ENCODE data around the gene AKAP6. TPM values are rescaled to one million over a fixed set of nuclear protein-coding genes. Genes with fewer than 3 reads are reported as not detected.
A peak's percentile ranks its signal among the peaks of the same experiment; 100 is the strongest.

Gene AKAP6
- total RNA-seq, 1 experiment from 2014 or later = 2.3 TPM

DNA sequence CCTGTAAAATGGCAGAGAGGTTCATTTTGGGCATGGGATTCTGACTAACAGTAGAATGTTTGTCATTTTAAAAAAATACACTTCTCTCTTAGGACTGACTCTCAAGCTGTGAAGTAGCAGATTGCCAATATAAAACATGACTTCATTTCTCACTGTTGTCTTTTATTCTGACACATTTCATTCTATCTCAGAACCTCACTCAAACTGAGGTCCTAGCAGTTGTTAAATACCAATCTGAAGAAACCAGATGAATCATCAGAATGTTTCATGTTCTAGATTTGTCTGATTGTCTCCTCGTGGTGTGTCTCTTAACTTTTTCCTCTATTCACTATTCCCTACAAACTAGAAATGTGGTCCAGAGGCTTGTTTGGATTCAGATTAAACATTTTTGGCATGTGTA, 333.1 kb downstream of the AKAP6 start:
- DNase-seq (ENCODE audit: unreplicated experiment) = peak; percentile 23
- BruUV-seq (replicated peaks) = no TSS peak
- Mint-ChIP-seq H3K27ac (ENCODE audit: low read depth, unreplicated experiment) (no peak overlapping the region), H3K36me3 (ENCODE audit: insufficient read depth, unreplicated experiment) (no peaks in the 10 kb centered on the region), H3K9me3 (ENCODE audit: unreplicated experiment) (no peaks in the 10 kb centered on the region), H3K4me3 (ENCODE audit: unreplicated experiment) (no peak overlapping the region), H3K4me1 (ENCODE audit: insufficient read depth, unreplicated experiment) (peaks cover 10% of the 10 kb centered on the region), H3K27me3 (ENCODE audit: insufficient read depth, unreplicated experiment) (no peaks in the 10 kb centered on the region)
- ChIA-PET POLR2A (no interaction called here), CTCF (no interaction called here)
- intact Hi-C loops (cut with micrococcal nuclease) = no loop called here
- TF ChIP-seq, protein P1, sequence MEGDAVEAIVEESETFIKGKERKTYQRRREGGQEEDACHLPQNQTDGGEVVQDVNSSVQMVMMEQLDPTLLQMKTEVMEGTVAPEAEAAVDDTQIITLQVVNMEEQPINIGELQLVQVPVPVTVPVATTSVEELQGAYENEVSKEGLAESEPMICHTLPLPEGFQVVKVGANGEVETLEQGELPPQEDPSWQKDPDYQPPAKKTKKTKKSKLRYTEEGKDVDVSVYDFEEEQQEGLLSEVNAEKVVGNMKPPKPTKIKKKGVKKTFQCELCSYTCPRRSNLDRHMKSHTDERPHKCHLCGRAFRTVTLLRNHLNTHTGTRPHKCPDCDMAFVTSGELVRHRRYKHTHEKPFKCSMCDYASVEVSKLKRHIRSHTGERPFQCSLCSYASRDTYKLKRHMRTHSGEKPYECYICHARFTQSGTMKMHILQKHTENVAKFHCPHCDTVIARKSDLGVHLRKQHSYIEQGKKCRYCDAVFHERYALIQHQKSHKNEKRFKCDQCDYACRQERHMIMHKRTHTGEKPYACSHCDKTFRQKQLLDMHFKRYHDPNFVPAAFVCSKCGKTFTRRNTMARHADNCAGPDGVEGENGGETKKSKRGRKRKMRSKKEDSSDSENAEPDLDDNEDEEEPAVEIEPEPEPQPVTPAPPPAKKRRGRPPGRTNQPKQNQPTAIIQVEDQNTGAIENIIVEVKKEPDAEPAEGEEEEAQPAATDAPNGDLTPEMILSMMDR (IDR thresholded peaks at IDR 0.05; ENCODE audit: unreplicated experiment) = no peak

DNA sequence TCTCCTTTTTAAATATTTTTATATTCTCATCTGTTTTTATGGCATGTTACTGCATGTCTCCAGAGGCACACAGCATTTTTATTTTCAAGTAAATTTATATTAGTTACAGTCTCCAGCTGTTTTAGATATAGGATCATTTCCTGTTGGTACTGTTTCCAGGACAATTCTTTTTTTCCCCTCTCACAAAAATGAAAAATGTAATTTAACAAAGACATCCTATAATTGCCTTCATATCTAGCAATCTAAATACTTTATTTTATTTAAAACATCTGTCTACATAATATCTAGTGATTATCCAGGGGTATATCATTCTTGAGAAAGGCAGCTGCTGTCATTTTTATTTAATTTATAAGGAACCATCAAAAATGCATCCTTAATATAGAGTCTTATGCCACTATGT, 337.2 kb downstream of the AKAP6 start:
- H3K4me3 Mint-ChIP-seq (ENCODE audit: unreplicated experiment) = no peak overlapping the region
- ChIA-PET POLR2A (no interaction called here), CTCF (no interaction called here)
- intact Hi-C loops (cut with micrococcal nuclease) = no loop called here
- no peak overlapping the region for H3K27ac Mint-ChIP-seq (ENCODE audit: low read depth, unreplicated experiment)
- no peaks in the 10 kb centered on the region for H3K27me3 Mint-ChIP-seq (ENCODE audit: insufficient read depth, unreplicated experiment)
- no peaks in the 10 kb centered on the region for H3K9me3 Mint-ChIP-seq (ENCODE audit: unreplicated experiment)
- BruUV-seq (replicated peaks) = no TSS peak
- DNase-seq (ENCODE audit: unreplicated experiment) = no peak
- TF ChIP-seq, protein P1 (IDR thresholded peaks at IDR 0.05; ENCODE audit: unreplicated experiment) = no peak
- H3K4me1 Mint-ChIP-seq (ENCODE audit: insufficient read depth, unreplicated experiment) = peaks cover 12% of the 10 kb centered on the region
- no peaks in the 10 kb centered on the region for H3K36me3 Mint-ChIP-seq (ENCODE audit: insufficient read depth, unreplicated experiment)

DNA sequence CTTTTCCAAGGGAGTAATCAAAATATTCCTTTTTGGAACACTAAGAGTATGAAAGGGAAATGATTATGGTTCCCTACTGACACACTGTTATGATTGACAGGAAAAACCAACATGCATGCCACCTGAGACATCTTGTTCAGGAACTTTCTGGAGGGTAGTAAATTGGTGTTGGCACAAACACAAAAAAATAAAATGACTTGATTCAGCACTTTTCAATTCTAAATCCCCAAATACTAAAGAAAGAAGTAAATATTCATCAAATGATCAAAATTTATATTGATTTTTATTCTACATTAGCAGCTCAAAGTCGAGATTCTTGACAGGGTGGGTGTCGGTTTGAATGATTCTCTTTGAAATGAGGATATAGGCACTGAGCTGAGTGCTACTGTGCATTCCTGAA, 338.2 kb downstream of the AKAP6 start:
- no peak for DNase-seq (ENCODE audit: unreplicated experiment)
- Mint-ChIP-seq H3K4me3 (ENCODE audit: unreplicated experiment) (no peak overlapping the region), H3K27me3 (ENCODE audit: insufficient read depth, unreplicated experiment) (no peaks in the 10 kb centered on the region), H3K27ac (ENCODE audit: low read depth, unreplicated experiment) (no peak overlapping the region), H3K4me1 (ENCODE audit: insufficient read depth, unreplicated experiment) (peaks cover 9% of the 10 kb centered on the region), H3K36me3 (ENCODE audit: insufficient read depth, unreplicated experiment) (no peaks in the 10 kb centered on the region), H3K9me3 (ENCODE audit: unreplicated experiment) (no peaks in the 10 kb centered on the region)
- CTCF ChIA-PET = no interaction called here
- intact Hi-C loops (cut with micrococcal nuclease) = no loop called here
- POLR2A ChIA-PET = no interaction called here
- TF ChIP-seq, protein P1 (IDR thresholded peaks at IDR 0.05; ENCODE audit: unreplicated experiment) = no peak
- no TSS peak for BruUV-seq (replicated peaks)

DNA sequence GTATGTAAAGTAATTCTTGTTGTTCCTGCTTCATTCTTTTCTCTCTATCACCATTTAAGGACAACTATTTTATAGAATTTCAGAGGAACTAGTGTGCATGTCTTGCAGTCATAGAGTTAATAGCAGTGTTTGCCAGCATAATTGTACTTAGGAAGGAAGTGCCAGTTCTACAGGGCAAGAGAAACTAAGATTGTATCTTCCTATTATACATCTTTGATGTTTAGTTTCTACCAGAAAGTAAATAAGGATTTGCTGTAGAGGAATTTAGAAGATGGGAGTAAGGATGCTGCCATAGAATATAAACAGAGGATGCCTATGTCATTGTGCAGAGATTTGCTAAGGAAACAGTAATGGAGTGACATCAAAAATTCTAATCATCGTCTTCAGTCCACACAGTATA, 338.7 kb downstream of the AKAP6 start:
- CTCF ChIA-PET = no interaction called here
- no TSS peak for BruUV-seq (replicated peaks)
- no peak for DNase-seq (ENCODE audit: unreplicated experiment)

More for the DNA sequence above, 338.7 kb downstream of the AKAP6 start:
- Mint-ChIP-seq H3K27me3 (ENCODE audit: insufficient read depth, unreplicated experiment) (no peaks in the 10 kb centered on the region), H3K9me3 (ENCODE audit: unreplicated experiment) (no peaks in the 10 kb centered on the region), H3K27ac (ENCODE audit: low read depth, unreplicated experiment) (no peak overlapping the region), H3K4me3 (ENCODE audit: unreplicated experiment) (no peak overlapping the region), H3K36me3 (ENCODE audit: insufficient read depth, unreplicated experiment) (no peaks in the 10 kb centered on the region), H3K4me1 (ENCODE audit: insufficient read depth, unreplicated experiment) (peaks cover 6% of the 10 kb centered on the region)
- POLR2A ChIA-PET = interaction anchor here (0.5 kb wide), 1 partner anchor 697 kb away, joined by 4 read pairs; no protein-coding TSS in a partner anchor
- intact Hi-C loops (cut with micrococcal nuclease) = no loop called here
- TF ChIP-seq, protein P1 (IDR thresholded peaks at IDR 0.05; ENCODE audit: unreplicated experiment) = no peak
